H1 (cell line): ENCODE measurements around the gene HYDIN. TPM values are rescaled to one million over a fixed set of nuclear protein-coding genes. Genes with fewer than 3 reads are reported as not detected.

Source experiments
- CTCF ChIA-PET: fragments of 300-600 bp; sonication (Branson Sonifier 250); formaldehyde crosslinking; loops from one replicate; lab custom pipeline; 2021; ENCODE audit not compliant: partially characterized antibody; lab: Charles Lee
- POLR2A ChIA-PET: fragments of 300-600 bp; sonication (Branson Sonifier 250); formaldehyde crosslinking; loops from one replicate; lab custom pipeline; 2021; ENCODE audit warnings: inconsistent platforms; ENCODE audit not compliant: partially characterized antibody; lab: Charles Lee
- DNase-seq, 2 experiments: peaks; one replicate each; pipeline versions ENCODE4 v3.0.0 to v3.0.0-alpha.2; 2010 to 2022; ENCODE audit warnings: low spot score in 2 of 2, low read depth in 1 of 2, mixed read lengths in 1 of 2
- FAIRE-seq: peaks from 2 replicates; lab custom pipeline; 2011; peaks lifted over from hg19 to GRCh38; lab: Jason Lieb, UNC
- H2AFZ ChIP-seq: 2 replicates; pipeline ENCODE4 v1.8.1; 2012; ENCODE audit warnings: low read length, inconsistent platforms
- H2AK5ac ChIP-seq: 2 replicates; pipeline ENCODE4 v1.6.1; 2013; ENCODE audit warnings: low read depth, low read length
- H2BK120ac ChIP-seq: replicated peaks from 2 replicates; pipeline ENCODE3; 2013; ENCODE audit warnings: low read depth, low read length, inconsistent platforms
- H2BK12ac ChIP-seq: 2 replicates; pipeline ENCODE4 v1.6.1; 2013; ENCODE audit warnings: low read depth, low read length
- H2BK15ac ChIP-seq: 2 replicates; pipeline ENCODE4 v1.6.1; 2013; ENCODE audit warnings: low read length
- H2BK20ac ChIP-seq: 2 replicates; pipeline ENCODE4 v1.6.1; 2013; ENCODE audit warnings: low read length
- H2BK5ac ChIP-seq: 2 replicates; pipeline ENCODE4 v1.6.1; 2013; ENCODE audit warnings: low read depth, low read length
- H3K14ac ChIP-seq: 2 replicates; pipeline ENCODE4 v1.6.1; 2013; ENCODE audit warnings: inconsistent platforms; ENCODE audit not compliant: insufficient read length
- H3K18ac ChIP-seq: 2 replicates; pipeline ENCODE4 v1.6.1; 2013; ENCODE audit warnings: low read length; ENCODE audit errors: extremely low read depth
- H3K23ac ChIP-seq: 2 replicates; pipeline ENCODE4 v1.6.1; 2013; ENCODE audit warnings: inconsistent platforms; ENCODE audit not compliant: insufficient read length
- H3K23me2 ChIP-seq: 2 replicates; pipeline ENCODE4 v1.6.1; 2013; ENCODE audit warnings: low read depth, low read length
- H3K27ac ChIP-seq: 2 replicates; pipeline ENCODE4 v1.6.1; 2011; ENCODE audit warnings: low read depth, low read length, inconsistent platforms
- H3K27me3 ChIP-seq, 4 experiments: replicated peaks in 1 of 4; 1 replicate in 1 of 4; 2 replicates in 3 of 4; pipeline versions ENCODE4 v1.6.1 to v1.8.1; 2011 to 2013; ENCODE audit warnings: low read length in 3 of 4, mild to moderate bottlenecking in 3 of 4, inconsistent platforms in 2 of 4, mixed read lengths in 2 of 4, moderate library complexity in 1 of 4; ENCODE audit not compliant: control insufficient read depth in 3 of 4, insufficient read depth in 3 of 4; ENCODE audit errors: extremely low read depth in 1 of 4
- H3K36me3 ChIP-seq, 4 experiments: 2 replicates each; pipeline versions ENCODE4 v1.6.1 to v1.8.1; 2011 to 2013; ENCODE audit warnings: mild to moderate bottlenecking in 4 of 4, low read length in 3 of 4, moderate library complexity in 2 of 4, control low read depth in 1 of 4, inconsistent platforms in 1 of 4; ENCODE audit not compliant: insufficient read depth in 4 of 4, control insufficient read depth in 2 of 4
- H3K4ac ChIP-seq: replicated peaks from 2 replicates; pipeline ENCODE3; 2013; ENCODE audit warnings: low read length, low read depth, mixed read lengths, inconsistent platforms; ENCODE audit not compliant: insufficient read length
- H3K4me1 ChIP-seq, 4 experiments: replicated peaks in 1 of 4; 1 replicate in 1 of 4; 2 replicates in 3 of 4; pipeline versions ENCODE4 v1.6.1 to v1.8.1; 2011 to 2013; ENCODE audit warnings: low read length in 3 of 4, inconsistent platforms in 2 of 4, mixed read lengths in 1 of 4; ENCODE audit not compliant: insufficient read depth in 4 of 4, control insufficient read depth in 3 of 4
- H3K4me2 ChIP-seq, 2 experiments: 2 replicates each; pipeline versions ENCODE4 v1.6.1 to v1.8.1; 2011 to 2013; ENCODE audit warnings: low read depth in 2 of 2, low read length in 2 of 2, control low read depth in 1 of 2, inconsistent platforms in 1 of 2, mild to moderate bottlenecking in 1 of 2; ENCODE audit not compliant: insufficient read depth in 1 of 2
- H3K4me3 ChIP-seq, 4 experiments: fragments of 200-600, 300-600 bp in 1 of 4; sonication (generic), shearing (Covaris generic), sonication (Bioruptor Twin) in 1 of 4; 2 replicates each; pipeline versions ENCODE4 v1.5.1 to v1.8.1; 2011 to 2016; ENCODE audit warnings: low read length in 4 of 4, low read depth in 3 of 4, control low read depth in 2 of 4, inconsistent platforms in 2 of 4, mild to moderate bottlenecking in 2 of 4, mixed read lengths in 1 of 4, moderate library complexity in 1 of 4; ENCODE audit not compliant: insufficient read depth in 2 of 4; ENCODE audit errors: extremely low read depth in 1 of 4
- H3K56ac ChIP-seq: replicated peaks from 2 replicates; pipeline ENCODE3; 2013; ENCODE audit warnings: low read depth, mild to moderate bottlenecking, mixed read lengths, low read length, inconsistent platforms; ENCODE audit not compliant: insufficient read length
- H3K79me1 ChIP-seq: 2 replicates; pipeline ENCODE4 v1.6.1; 2013; ENCODE audit warnings: low read depth, low read length, control low read depth
- H3K79me2 ChIP-seq, 2 experiments: 2 replicates each; pipeline versions ENCODE4 v1.6.1 to v1.8.1; 2012 to 2013; ENCODE audit warnings: low read length in 2 of 2, mild to moderate bottlenecking in 2 of 2, inconsistent platforms in 1 of 2; ENCODE audit not compliant: insufficient read depth in 2 of 2, control insufficient read depth in 1 of 2
- H3K9ac ChIP-seq, 4 experiments: replicated peaks in 1 of 4; 1 replicate in 1 of 4; 2 replicates in 3 of 4; pipeline versions ENCODE4 v1.6.1 to v1.8.1; 2011 to 2013; ENCODE audit warnings: low read depth in 3 of 4, low read length in 3 of 4, control low read depth in 2 of 4, mild to moderate bottlenecking in 2 of 4, moderate library complexity in 2 of 4, inconsistent platforms in 1 of 4; ENCODE audit errors: extremely low read depth in 1 of 4
- H3K9me3 ChIP-seq, 2 experiments: 2 replicates each; pipeline versions ENCODE4 v1.6.1 to v1.8.1; 2012 to 2013; ENCODE audit warnings: mild to moderate bottlenecking in 2 of 2, moderate library complexity in 2 of 2, control low read depth in 1 of 2, inconsistent platforms in 1 of 2, low read depth in 1 of 2, low read length in 1 of 2, mixed read lengths in 1 of 2; ENCODE audit not compliant: insufficient read depth in 2 of 2
- H4K20me1 ChIP-seq, 2 experiments: replicated peaks in 1 of 2; 2 replicates each; pipeline versions ENCODE3 to v1.8.1; 2011 to 2013; ENCODE audit warnings: inconsistent platforms in 2 of 2, low read length in 2 of 2, mild to moderate bottlenecking in 1 of 2; ENCODE audit not compliant: insufficient read depth in 2 of 2, control insufficient read depth in 1 of 2
- H4K5ac ChIP-seq: 2 replicates; pipeline ENCODE4 v1.6.1; 2013; ENCODE audit warnings: low read length, low read depth, mixed read lengths, inconsistent platforms; ENCODE audit not compliant: insufficient read length
- H4K8ac ChIP-seq: 2 replicates; pipeline ENCODE4 v1.8.0; 2013; ENCODE audit warnings: mild to moderate bottlenecking, moderate library complexity, low read length, inconsistent platforms; ENCODE audit not compliant: insufficient read depth; ENCODE audit errors: extremely low read depth
- H4K91ac ChIP-seq: replicated peaks from 2 replicates; pipeline ENCODE3; 2013; ENCODE audit warnings: low read length, mixed read lengths, inconsistent platforms; ENCODE audit not compliant: insufficient read length
- BRCA1 ChIP-seq: IDR thresholded peaks from 2 replicates; pipeline ENCODE4 v1.6.1; 2012; ENCODE audit warnings: low read depth, low read length, improper control_type of control experiment
- RAD21 ChIP-seq, 2 experiments: IDR thresholded peaks in 1 of 2; conservative IDR thresholded peaks in 1 of 2; 2 replicates each; pipeline ENCODE4 v1.6.1; 2011; ENCODE audit warnings: low read depth in 2 of 2, low read length in 2 of 2, improper control_type of control experiment in 1 of 2, inconsistent platforms in 1 of 2, mild to moderate bottlenecking in 1 of 2, moderate library complexity in 1 of 2
- SIX5 ChIP-seq: IDR thresholded peaks from 2 replicates; pipeline ENCODE4 v1.6.1; 2011; ENCODE audit warnings: mild to moderate bottlenecking, low read depth, low read length
- TEAD4 ChIP-seq: IDR thresholded peaks from 2 replicates; pipeline ENCODE4 v1.6.1; 2012; ENCODE audit warnings: low read depth, low read length, inconsistent platforms, mixed read lengths
- WGBS, 2 experiments: shearing (Covaris generic) in 1 of 2; methylation state at CpG; one replicate each; pipeline versions ENCODE4 v1.1.6 to v1.1.7; 2013 to 2015; ENCODE audit warnings: low lambda C conversion rate in 2 of 2, mixed read lengths in 2 of 2, inconsistent platforms in 1 of 2, low coverage in 1 of 2, missing lambda C conversion rate in 1 of 2; ENCODE audit not compliant: insufficient replicate concordance in 2 of 2, insufficient coverage in 1 of 2, insufficient read length in 1 of 2; ENCODE audit errors: extremely low coverage in 1 of 2, missing lambda C conversion rate in 1 of 2; 5-methylcytosine and 5-hydroxymethylcytosine counted together
- polyA plus RNA-seq, 7 experiments: library from polyadenylated mRNA; depleted of rRNA in 3 of 7; stranded (reverse) in 5 of 7; unstranded in 2 of 7; fragments of >200 nt in 5 of 7; fragments of 200-250 nt in 2 of 7; gene quantifications; 1 replicate in 5 of 7; 2 replicates in 1 of 7; 4 replicates in 1 of 7; pipeline versions ENCODE4 v1.2.1 to v1.2.3, GENCODE V29; 2011 to 2013; ENCODE audit warnings: missing spikeins in 2 of 7, mixed read lengths in 2 of 7
- total RNA-seq: library from RNA; stranded (reverse); fragmentation: NEBNext Ultra II Directional; extraction: Animal tissue kit (Norgen Biotek cat#: 25700); gene quantifications from 2 replicates; pipeline ENCODE4 v1.2.1, GENCODE V29; 2021
- TF ChIP-seq, protein P1 (sequence below): IDR thresholded peaks from 2 replicates; pipeline ENCODE4 v1.6.1; 2012; ENCODE audit warnings: low read length, inconsistent platforms

Gene HYDIN
- total and polyA plus RNA-seq, 2 of the 8 experiments (the other 6 are each of a cell fraction or from before 2014, with no cell fraction given), result 1.1 to 1.8 TPM

DNA sequence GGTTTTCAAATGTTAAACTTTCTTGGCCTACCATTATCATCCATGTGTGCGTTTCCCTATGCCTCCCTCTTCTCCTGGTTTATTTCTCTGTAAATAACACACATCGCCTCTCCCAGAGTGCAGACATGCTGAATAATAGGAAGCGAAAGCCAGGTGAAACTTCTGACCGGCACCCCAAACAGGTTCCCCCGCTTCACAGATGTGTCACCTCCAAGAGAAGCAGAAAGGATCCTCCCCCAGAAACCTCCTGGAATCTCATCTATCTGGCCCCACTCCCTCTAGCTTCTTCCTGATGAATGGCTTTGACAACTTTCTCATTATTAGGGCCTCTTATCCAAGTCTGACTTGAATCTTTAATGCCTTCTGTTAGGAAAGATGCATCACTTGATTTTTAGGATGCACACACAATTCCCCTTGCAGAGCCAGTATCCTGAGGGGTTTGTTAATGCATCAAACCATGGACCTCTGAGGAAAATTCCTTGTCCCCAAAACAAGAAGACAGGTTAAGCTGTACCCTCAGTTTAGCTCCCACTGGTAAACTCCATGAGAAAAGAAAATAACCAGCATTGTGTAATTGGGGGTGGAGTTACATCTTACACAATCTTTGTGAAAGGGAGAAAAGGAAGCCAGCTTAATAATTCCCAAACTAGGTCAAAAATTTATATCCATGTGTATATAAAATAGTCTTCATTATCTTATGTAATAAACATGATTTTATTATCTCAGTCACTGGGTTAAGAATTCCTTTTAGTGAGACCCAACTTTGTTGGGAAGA lies 20.1 kb upstream of the HYDIN start:
- H4K91ac ChIP-seq, result no peak overlapping the region
- H3K9ac ChIP-seq, result no peak overlapping the region
- no peak overlapping the region for H3K23ac ChIP-seq
- no peaks in the 10 kb centered on the region for H3K79me2 ChIP-seq
- H2BK15ac ChIP-seq, result no peak overlapping the region
- no peaks in the 10 kb centered on the region for H3K36me3 ChIP-seq
- no peaks in the 10 kb centered on the region for H3K79me1 ChIP-seq
- H2BK12ac ChIP-seq, result no peak overlapping the region
- no peak overlapping the region for H3K4me2 ChIP-seq
- no peak overlapping the region for H4K5ac ChIP-seq
- no peak overlapping the region for H3K56ac ChIP-seq
- POLR2A ChIA-PET, result interaction anchor here (1.6 kb wide), 1 partner anchor 38 kb away, joined by 5 read pairs; no protein-coding TSS in a partner anchor
- FAIRE-seq, result no peak
- no peak overlapping the region for H2AFZ ChIP-seq
- H3K14ac ChIP-seq, result no peak overlapping the region
- DNase-seq, result no peak
- H3K23me2 ChIP-seq, result no peaks in the 10 kb centered on the region; the same call in 1 of the 2 replicates
- no peak overlapping the region for H3K18ac ChIP-seq
- 72% methylated on average over 5 of the region's 5 CpGs; no CpG with 5 or more reads in 1 of the 2 experiments for WGBS, 2 experiments
- H3K9me3 ChIP-seq, result no peaks in the 10 kb centered on the region
- peaks cover 0 to 11% (median 4%) of the 10 kb centered on the region in 4 experiments; a peak in 4 of 7 replicates for H3K4me1 ChIP-seq
- no peak overlapping the region for H3K27ac ChIP-seq
- CTCF ChIA-PET, result interaction anchor here (0.9 to 4.5 kb wide), 12 partner anchors 8 to 107 kb away, joined by 3 to 49 read pairs (median 4); partner anchors contain the start of genes CALB2, CMTR2 and HYDIN
- no peak overlapping the region for H3K4me3 ChIP-seq
- no peaks in the 10 kb centered on the region for H3K27me3 ChIP-seq
- no peak overlapping the region for H2BK5ac ChIP-seq
- no peak overlapping the region for H2BK20ac ChIP-seq
- H4K20me1 ChIP-seq, result no peaks in the 10 kb centered on the region
- H3K4ac ChIP-seq, result no peak overlapping the region
- TF ChIP-seq TEAD4 (no peak), RAD21 (IDR thresholded peaks at IDR 0.05 in 1 of 2, conservative IDR thresholded peaks at IDR 0.05 in 1 of 2; ENCODE audit: low read depth in 2 of 2, low read length in 2 of 2) (no peak), SIX5 (no peak), BRCA1 (no peak)
- TF ChIP-seq, protein P1, sequence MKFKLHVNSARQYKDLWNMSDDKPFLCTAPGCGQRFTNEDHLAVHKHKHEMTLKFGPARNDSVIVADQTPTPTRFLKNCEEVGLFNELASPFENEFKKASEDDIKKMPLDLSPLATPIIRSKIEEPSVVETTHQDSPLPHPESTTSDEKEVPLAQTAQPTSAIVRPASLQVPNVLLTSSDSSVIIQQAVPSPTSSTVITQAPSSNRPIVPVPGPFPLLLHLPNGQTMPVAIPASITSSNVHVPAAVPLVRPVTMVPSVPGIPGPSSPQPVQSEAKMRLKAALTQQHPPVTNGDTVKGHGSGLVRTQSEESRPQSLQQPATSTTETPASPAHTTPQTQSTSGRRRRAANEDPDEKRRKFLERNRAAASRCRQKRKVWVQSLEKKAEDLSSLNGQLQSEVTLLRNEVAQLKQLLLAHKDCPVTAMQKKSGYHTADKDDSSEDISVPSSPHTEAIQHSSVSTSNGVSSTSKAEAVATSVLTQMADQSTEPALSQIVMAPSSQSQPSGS, result no peak
- no peak overlapping the region for H4K8ac ChIP-seq
- H2AK5ac ChIP-seq, result no peak overlapping the region
- no peak overlapping the region for H2BK120ac ChIP-seq
